HEK293 (cell line): Measurements from ENCODE around the gene PLCD3.

ENCODE experiments used
- BCL11A ChIP-seq: fragments of 450-650 bp; formaldehyde crosslinking; IDR thresholded peaks from 2 replicates; pipeline ENCODE4 v1.5.1; 2016; ENCODE audit warnings: low read depth, missing biosample characterization, missing genetic modification characterization
- GLIS1 ChIP-seq: fragments of 450-650 bp; formaldehyde crosslinking; IDR thresholded peaks from 2 replicates; pipeline ENCODE4 v1.5.1; 2016; ENCODE audit warnings: missing biosample characterization, missing genetic modification characterization
- KLF16 ChIP-seq: fragments of 450-650 bp; formaldehyde crosslinking; IDR thresholded peaks from 2 replicates; pipeline ENCODE4 v1.5.1; 2017; ENCODE audit warnings: missing biosample characterization, missing genetic modification characterization
- PRDM2 ChIP-seq: fragments of 450-650 bp; formaldehyde crosslinking; IDR thresholded peaks from 2 replicates; pipeline ENCODE4 v1.5.1; 2016; ENCODE audit warnings: missing biosample characterization, missing genetic modification characterization, borderline replicate concordance
- SCRT2 ChIP-seq: fragments of 450-650 bp; formaldehyde crosslinking; IDR thresholded peaks from 2 replicates; pipeline ENCODE4 v1.5.1; 2016; ENCODE audit warnings: missing biosample characterization, missing genetic modification characterization
- ZBTB26 ChIP-seq: fragments of 450-650 bp; formaldehyde crosslinking; optimal IDR thresholded peaks from 2 replicates; pipeline ENCODE3; 2016; ENCODE audit warnings: missing biosample characterization, mild to moderate bottlenecking, missing genetic modification characterization
- ZBTB44 ChIP-seq: fragments of 450-650 bp; IDR thresholded peaks from 2 replicates; pipeline ENCODE4 v1.5.1; 2018; ENCODE audit warnings: missing biosample characterization, mild to moderate bottlenecking, missing genetic modification characterization
- ZBTB48 ChIP-seq: fragments of 450-650 bp; formaldehyde crosslinking; IDR thresholded peaks from 2 replicates; pipeline ENCODE4 v1.5.1; 2016; ENCODE audit warnings: missing biosample characterization, missing genetic modification characterization
- ZNF121 ChIP-seq: fragments of 450-650 bp; formaldehyde crosslinking; IDR thresholded peaks from 2 replicates; pipeline ENCODE4 v1.5.1; 2016; ENCODE audit warnings: missing biosample characterization, missing genetic modification characterization
- ZNF19 ChIP-seq: fragments of 450-650 bp; formaldehyde crosslinking; IDR thresholded peaks from 2 replicates; pipeline ENCODE4; 2016; ENCODE audit warnings: missing biosample characterization, missing genetic modification characterization, low read depth
- ZNF211 ChIP-seq: fragments of 450-650 bp; formaldehyde crosslinking; IDR thresholded peaks from 2 replicates; pipeline ENCODE4 v1.5.1; 2016; ENCODE audit warnings: low read depth, missing biosample characterization, missing genetic modification characterization
- ZNF24 ChIP-seq: fragments of 450-650 bp; formaldehyde crosslinking; IDR thresholded peaks from 2 replicates; pipeline ENCODE4 v1.5.1; 2016; ENCODE audit warnings: missing biosample characterization, missing genetic modification characterization
- ZNF266 ChIP-seq: fragments of 450-650 bp; formaldehyde crosslinking; IDR thresholded peaks from 2 replicates; pipeline ENCODE4 v1.5.1; 2016; ENCODE audit warnings: missing biosample characterization, missing genetic modification characterization, low read depth
- ZNF292 ChIP-seq: fragments of 450-650 bp; formaldehyde crosslinking; IDR thresholded peaks from 2 replicates; pipeline ENCODE4 v1.5.1; 2016; ENCODE audit warnings: low read depth, missing biosample characterization, missing genetic modification characterization, borderline replicate concordance
- ZNF311 ChIP-seq: fragments of 450-650 bp; formaldehyde crosslinking; IDR thresholded peaks from 2 replicates; pipeline ENCODE4 v1.5.1; 2017; ENCODE audit warnings: missing biosample characterization, missing genetic modification characterization, borderline replicate concordance
- ZNF341 ChIP-seq: fragments of 450-650 bp; formaldehyde crosslinking; IDR thresholded peaks from 2 replicates; pipeline ENCODE4; 2016; ENCODE audit warnings: low read depth, missing biosample characterization, missing genetic modification characterization
- ZNF449 ChIP-seq: fragments of 450-650 bp; formaldehyde crosslinking; IDR thresholded peaks from 2 replicates; pipeline ENCODE4 v1.5.1; 2017; ENCODE audit warnings: missing biosample characterization, mild to moderate bottlenecking, missing genetic modification characterization, moderate library complexity
- ZNF473 ChIP-seq: fragments of 450-650 bp; formaldehyde crosslinking; IDR thresholded peaks from 2 replicates; pipeline ENCODE4 v1.5.1; 2017; ENCODE audit warnings: missing biosample characterization, missing genetic modification characterization
- ZNF514 ChIP-seq: fragments of 450-650 bp; formaldehyde crosslinking; IDR thresholded peaks from 2 replicates; pipeline ENCODE4 v1.5.1; 2016; ENCODE audit warnings: missing biosample characterization, missing genetic modification characterization
- ZNF521 ChIP-seq: fragments of 450-650 bp; formaldehyde crosslinking; IDR thresholded peaks from 2 replicates; pipeline ENCODE4 v1.5.1; 2017; ENCODE audit warnings: missing biosample characterization, mild to moderate bottlenecking, missing genetic modification characterization
- ZNF529 ChIP-seq: fragments of 450-650 bp; formaldehyde crosslinking; IDR thresholded peaks from 2 replicates; pipeline ENCODE4 v1.5.1; 2017; ENCODE audit warnings: missing genetic modification characterization, missing biosample characterization; ENCODE audit not compliant: insufficient replicate concordance
- ZNF580 ChIP-seq: fragments of 450-650 bp; formaldehyde crosslinking; IDR thresholded peaks from 2 replicates; pipeline ENCODE4 v1.5.1; 2016; ENCODE audit warnings: missing biosample characterization, missing genetic modification characterization
- ZNF670 ChIP-seq: fragments of 450-650 bp; formaldehyde crosslinking; IDR thresholded peaks from 2 replicates; pipeline ENCODE4 v1.5.1; 2016; ENCODE audit warnings: missing biosample characterization, missing genetic modification characterization, low read depth
- ZNF704 ChIP-seq: fragments of 450-650 bp; formaldehyde crosslinking; IDR thresholded peaks from 2 replicates; pipeline ENCODE4 v1.5.1; 2016; ENCODE audit warnings: missing biosample characterization, missing genetic modification characterization
- ZNF747 ChIP-seq: fragments of 450-650 bp; formaldehyde crosslinking; IDR thresholded peaks from 2 replicates; pipeline ENCODE4 v1.5.1; 2016; ENCODE audit warnings: missing biosample characterization, missing genetic modification characterization
- ZSCAN18 ChIP-seq: fragments of 450-650 bp; formaldehyde crosslinking; IDR thresholded peaks from 2 replicates; pipeline ENCODE4 v1.5.1; 2016; ENCODE audit warnings: missing biosample characterization, missing genetic modification characterization

The PLCD3 gene

GRCh38 chr17:45161288-45162024, 29.1 kb upstream of the PLCD3 start, which contains the start of gene HEXIM2 (continued):
- TF ChIP-seq PRDM2 (tag by site-specific recombination) (no peak), ZNF266 (tag by site-specific recombination) (no peak), ZNF449 (peak; percentile 44), ZNF521 (tag by site-specific recombination) (no peak), SCRT2 (no peak), ZSCAN18 (tag by site-specific recombination) (no peak), ZNF311 (tag by site-specific recombination) (no peak), ZNF292 (tag by site-specific recombination) (no peak), ZNF529 (tag by site-specific recombination) (no peak), ZNF704 (tag by site-specific recombination) (no peak), ZNF473 (no peak), KLF16 (peak; percentile 99), ZNF211 (tag by site-specific recombination) (no peak), ZNF747 (peak; percentile 55; the same call in 1 of the 2 replicates), ZBTB44 (tag by site-specific recombination) (peak; percentile 94), ZNF514 (no peak), ZNF670 (tag by site-specific recombination) (no peak), ZNF24 (tag by site-specific recombination) (peak; percentile 87; the same call in 1 of the 2 replicates), GLIS1 (tag by site-specific recombination) (no peak; the same call in 1 of the 2 replicates), ZBTB26 (tag by site-specific recombination) (peak; percentile 51), ZNF121 (tag by site-specific recombination) (peak; percentile 63), ZNF341 (tag by site-specific recombination) (no peak; the same call in none of the 2 replicates), ZNF580 (tag by site-specific recombination) (peak; percentile 76), BCL11A (peak; percentile 21; the same call in 1 of the 2 replicates), ZNF19 (tag by site-specific recombination) (no peak), ZBTB48 (tag by site-specific recombination) (no peak)
